ENCODE results near the gene DCX.

- TF ChIP-seq CTCF (IDR thresholded peaks at IDR 0.05 in 2 of 3, conservative IDR thresholded peaks at IDR 0.05 in 1 of 3; ENCODE audit: insufficient read depth in 2 of 3, low read depth in 1 of 3, low read length in 3 of 3), result no peak
- no peak for TF ChIP-seq TEAD4 (IDR thresholded peaks at IDR 0.05; ENCODE audit: low read length)
- TF ChIP-seq TEAD4 (CRISPR knock-in tag; IDR thresholded peaks at IDR 0.05; ENCODE audit: borderline replicate concordance), result no peak
- TF ChIP-seq TAF1 (IDR thresholded peaks at IDR 0.05; ENCODE audit: control insufficient read depth, extremely low read depth, insufficient read depth, low read length, severe bottlenecking), result no peak
- TF ChIP-seq MYC (IDR thresholded peaks at IDR 0.05; ENCODE audit: low read depth, low read length), result no peak
- no peak for TF ChIP-seq MYC (CRISPR knock-in tag; IDR thresholded peaks at IDR 0.05; ENCODE audit: borderline replicate concordance, low read depth)
- no peak for TF ChIP-seq BCLAF1 (IDR thresholded peaks at IDR 0.05; ENCODE audit: borderline replicate concordance in 1 of 2, control insufficient read depth in 1 of 2, low read depth in 2 of 2, low read length in 1 of 2)
Measured at GRCh38 chrX:111372086-111372485, 39.9 kb downstream of the DCX start.

Measured in K562 (cell line).